NCI-H1694 treated with DMSO at 0.1 percent for 48 hours (cell line): ENCODE data around the gene RHOA.
"Not testable (repeated sequence)": the region's sequence is repeated elsewhere in the genome, so short reads cannot be mapped to it uniquely, and the experiment has no call there.

ENCODE experiments used
- DNase-seq: peaks from one replicate; lab custom pipeline; 2025; lab: John Stamatoyannopoulos, UW

RHOA gene

DNA sequence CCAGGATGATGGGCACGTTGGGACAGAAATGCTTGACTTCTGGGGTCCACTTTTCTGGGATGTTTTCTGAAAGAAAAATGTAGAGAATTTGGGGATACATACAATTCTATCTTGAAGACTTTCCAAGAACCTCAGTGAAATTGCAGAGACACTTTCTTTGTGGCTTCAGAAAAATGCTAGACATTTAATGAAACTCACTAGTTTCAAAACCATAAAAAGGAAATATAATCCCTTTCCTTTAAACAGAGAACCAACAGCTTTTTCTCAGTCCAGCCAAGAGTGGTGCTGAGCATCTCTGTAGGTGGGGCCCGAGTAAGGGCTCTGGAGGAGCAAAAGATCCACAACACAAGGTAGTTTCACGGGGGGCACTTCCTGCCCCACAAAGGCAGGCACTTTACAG is 49.2 kb downstream of the RHOA start:
- no peak for DNase-seq

GRCh38 chr3:49359623-49360022 is 52.2 kb downstream of the RHOA start:
- no peak for DNase-seq

DNA sequence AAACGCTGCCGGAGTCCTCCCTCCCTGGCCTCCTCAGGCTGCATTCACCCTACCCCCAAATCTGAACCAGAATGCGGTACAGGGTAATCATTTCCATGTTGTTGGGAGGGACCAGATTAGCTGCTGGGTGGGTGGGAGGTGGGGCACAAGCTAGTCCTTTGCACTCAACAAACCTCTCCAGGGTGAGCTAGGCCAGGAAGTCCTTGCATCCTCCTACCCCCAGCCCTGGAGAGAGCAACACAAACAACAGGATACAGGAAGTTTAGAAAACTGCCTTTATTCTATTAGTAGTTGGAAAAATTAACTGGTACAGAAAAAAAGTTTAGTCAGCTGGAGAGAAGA is 52.9 kb downstream of the RHOA start:
- DNase-seq: no peak

DNA sequence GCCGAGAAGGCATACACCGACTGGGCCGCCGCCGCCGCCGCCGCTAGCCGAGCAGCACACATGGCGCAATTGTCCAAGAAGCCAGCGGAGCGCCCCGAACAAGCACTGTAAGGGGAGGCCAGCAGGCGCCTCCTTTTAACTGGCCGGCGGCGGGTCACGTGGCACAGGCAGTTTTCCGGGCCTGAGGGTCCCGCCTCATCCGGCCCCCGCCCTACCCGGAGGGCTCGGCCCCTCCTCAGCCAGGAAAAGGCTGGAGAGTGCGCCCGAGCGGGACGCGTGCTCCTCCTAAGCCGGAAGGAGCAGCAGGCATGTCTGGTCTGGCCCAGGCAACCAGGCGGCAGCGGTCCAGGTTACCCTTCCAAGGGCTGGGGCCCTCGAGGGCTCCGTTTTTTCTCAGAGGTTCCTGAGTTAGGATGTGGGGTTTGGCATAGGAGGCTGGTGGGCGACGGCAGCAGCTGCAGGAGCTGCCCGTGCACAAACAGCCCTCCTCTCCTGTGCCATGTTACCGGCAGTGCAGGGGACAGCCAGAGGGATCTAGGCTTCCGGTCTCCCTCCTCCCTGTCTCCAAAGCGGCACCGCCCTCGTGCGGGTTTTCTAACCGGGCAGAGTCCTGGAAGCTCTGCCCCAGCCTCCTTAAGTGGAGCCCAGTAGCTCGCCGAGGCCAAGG is 53.4 kb downstream of the RHOA start, which contains the start of gene GPX1:
TSS of gene GPX1 (minus strand) at position 137 of the 667 bp plus-strand sequence. CDS start at position 62, 75 bp downstream.
- peak; percentile 59 for DNase-seq

GRCh38 chr3:49357443-49358216 is 54.1 kb downstream of the RHOA start:
- DNase-seq: not testable (repeated sequence)

GRCh38 chr3:49357095-49357442 is 54.7 kb downstream of the RHOA start:
- not testable (repeated sequence) for DNase-seq

DNA sequence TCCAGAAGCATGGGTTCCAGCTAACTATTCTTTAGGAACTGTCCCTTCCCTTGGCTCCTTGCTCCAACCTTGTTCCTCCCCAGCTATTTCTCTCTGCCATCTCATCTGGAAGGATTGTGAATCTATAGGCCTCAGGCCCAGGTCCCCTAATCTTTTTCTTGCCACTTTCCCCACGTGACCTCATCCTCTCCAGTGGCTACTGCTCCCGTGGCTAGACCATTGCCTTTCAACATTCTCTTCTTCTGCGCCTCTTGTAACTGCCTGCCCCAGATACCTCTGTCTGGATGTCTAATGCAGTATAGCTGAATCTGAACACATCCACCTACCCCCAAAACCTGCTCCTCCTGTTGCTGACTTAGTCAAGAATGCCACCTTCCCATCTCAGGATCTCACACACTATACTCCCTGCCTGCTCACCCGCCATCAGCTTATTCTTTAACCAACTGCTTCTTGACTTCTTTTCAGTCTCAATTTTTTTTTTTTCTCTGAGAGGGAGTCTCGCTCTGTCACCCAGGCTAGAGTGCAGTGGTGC is 58.8 kb downstream of the RHOA start:
- no peak for DNase-seq

DNA sequence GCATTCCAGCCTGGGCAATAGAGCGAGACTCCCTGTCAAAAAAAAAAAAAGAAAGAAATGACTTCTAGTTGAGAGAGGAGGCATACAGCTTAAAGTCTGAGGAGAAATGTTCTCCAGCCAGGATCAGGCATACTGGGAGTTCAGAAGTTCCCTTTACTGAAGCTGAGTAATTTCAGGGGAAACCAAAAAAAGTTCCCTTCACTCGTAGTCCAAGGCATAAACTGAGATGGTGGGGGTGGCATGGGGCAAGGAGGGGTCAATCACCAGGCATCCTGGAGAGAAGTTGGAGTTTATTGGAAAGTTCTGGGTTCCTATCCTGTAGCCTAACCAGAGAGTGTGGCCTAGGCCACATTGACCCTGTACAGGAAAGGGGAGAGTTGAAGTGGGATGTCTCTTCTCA is 59.5 kb downstream of the RHOA start:
- no peak for DNase-seq

GRCh38 chr3:49351521-49352011 is 60.2 kb downstream of the RHOA start:
- no peak for DNase-seq

GRCh38 chr3:49349348-49350114 is 62.2 kb downstream of the RHOA start:
- DNase-seq: no peak

DNA sequence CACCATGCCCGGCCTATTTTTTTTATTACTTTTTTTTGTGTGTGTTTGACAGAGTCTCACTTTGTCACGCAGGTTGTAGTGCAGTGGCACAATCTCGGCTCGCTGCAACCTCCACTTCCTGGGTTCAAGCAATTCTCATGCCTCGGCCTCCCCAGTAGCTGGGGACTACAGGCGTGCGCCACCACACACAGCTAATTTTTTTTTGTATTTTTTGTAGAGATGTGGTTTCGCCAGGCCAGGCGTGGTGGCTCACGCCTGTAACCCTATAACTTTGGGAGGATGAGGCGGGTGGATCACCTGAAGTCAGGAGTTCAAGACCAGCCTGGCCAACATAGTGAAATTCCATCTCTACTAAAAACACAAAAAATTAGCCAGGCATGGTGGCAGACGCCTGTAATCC is 63.4 kb downstream of the RHOA start:
- DNase-seq: not testable (repeated sequence)

GRCh38 chr3:49346797-49347251 is 65.0 kb downstream of the RHOA start:
- DNase-seq: no peak

DNA sequence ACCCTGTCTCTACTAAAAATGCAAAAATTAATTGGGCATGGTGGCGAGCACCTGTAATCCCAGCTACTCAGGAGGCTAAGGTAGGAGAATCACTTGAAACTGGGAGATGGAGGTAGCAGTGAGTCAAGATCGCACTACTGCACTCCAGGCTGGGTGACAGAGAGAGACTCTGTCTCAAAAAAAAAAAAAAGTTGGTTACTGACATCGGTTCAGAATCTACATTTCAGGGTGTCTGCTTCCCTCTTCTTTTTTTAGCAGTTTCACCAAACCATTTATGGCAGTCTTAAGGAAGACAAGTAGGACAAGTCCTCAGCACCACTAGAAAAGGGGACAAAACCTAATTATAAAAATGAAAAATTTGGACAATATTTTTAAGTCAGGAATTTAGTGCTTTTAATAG is 68.6 kb downstream of the RHOA start:
- no peak for DNase-seq

- DNase-seq: no peak
Measured at GRCh38 chr3:49341996-49342395, 69.8 kb downstream of the RHOA start.

DNA sequence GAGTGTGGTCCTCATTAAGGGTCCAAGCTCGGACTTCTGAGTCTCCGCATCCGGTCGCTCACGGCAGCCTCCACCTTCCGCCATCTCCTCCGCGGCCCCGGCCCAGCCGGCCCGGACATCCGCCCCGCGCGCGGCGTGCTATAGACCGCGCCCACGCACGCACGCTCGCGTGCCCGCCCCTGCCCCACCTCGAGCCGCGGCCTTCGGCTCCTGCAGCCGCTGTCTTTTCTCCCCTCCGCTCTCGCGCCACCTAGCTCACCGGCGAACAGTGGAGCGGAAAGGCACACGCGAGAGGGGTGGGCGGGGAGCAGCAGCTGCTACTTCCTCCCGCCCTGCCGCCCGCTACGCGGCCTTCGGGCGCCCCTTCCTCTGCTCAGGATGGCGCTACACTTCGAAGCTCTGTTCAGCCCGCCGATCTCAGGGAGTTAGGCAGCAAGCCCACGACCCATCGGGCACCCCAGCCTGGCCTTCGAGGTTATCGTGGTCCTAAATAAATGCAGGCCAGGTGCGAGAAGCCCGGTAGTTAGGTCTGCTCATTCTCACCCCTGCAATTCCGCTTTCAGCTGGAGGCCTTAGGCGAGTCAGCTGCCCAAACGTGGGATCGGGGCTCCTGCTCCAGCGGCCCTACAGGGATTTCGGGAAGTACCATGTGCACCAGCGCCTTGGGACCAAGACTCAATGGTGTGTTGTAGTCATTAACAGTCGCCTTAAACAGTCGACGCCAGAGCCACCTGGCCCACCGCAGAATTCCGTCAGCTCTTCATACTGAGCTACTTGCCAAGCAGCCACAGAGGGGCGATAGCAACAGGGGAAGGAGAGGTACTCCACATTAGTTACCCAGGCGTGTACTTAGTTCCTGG is 71.6 kb downstream of the RHOA start, which contains the start of gene USP4:
TSS of gene USP4 (minus strand) at position 113 of the 860 bp plus-strand sequence. CDS start at position 84, 29 bp downstream.
- peak; percentile 57 for DNase-seq

DNA sequence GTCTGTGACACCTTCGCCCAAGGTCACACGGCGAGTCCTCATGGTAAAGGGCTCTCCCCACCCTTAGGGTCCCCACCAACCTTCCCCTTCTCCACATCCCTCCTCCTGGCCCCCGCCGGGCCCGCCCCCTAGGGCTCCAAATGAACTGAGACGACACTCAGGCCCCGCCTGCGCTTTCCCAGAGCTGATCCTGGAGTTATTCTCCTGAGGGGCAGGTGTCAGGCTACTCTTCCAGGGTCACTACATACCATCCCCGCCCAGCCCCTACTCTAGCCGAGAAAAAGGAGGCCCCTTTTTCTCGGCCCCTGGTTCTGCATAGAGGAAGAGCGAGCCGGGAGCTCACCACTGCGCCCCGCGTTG is 72.2 kb downstream of the RHOA start:
- DNase-seq: no peak

- DNase-seq: no peak
Measured at GRCh38 chr3:49333916-49334633, 77.7 kb downstream of the RHOA start.

- DNase-seq: no peak
Measured at GRCh38 chr3:49333091-49333490, 78.7 kb downstream of the RHOA start.

DNA sequence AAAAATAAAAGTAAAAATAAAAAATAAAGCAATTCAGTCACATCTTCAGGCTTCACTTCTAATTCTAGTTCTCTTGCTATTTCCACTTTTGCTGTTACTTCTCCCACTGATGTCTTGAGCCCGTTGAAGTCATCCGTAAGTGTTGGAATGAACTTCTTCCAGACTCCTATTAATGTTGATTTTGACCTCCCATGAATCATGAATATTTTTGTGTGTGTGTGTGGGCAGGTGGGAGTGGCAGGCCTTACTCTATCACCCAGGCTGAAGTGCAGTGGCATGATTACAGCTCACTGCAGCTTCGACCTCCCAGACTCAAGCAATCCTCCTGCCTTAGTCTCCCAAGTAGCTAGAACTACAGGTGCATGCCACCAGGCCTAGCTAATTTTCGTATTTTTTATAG is 82.6 kb downstream of the RHOA start:
- no peak for DNase-seq

DNA sequence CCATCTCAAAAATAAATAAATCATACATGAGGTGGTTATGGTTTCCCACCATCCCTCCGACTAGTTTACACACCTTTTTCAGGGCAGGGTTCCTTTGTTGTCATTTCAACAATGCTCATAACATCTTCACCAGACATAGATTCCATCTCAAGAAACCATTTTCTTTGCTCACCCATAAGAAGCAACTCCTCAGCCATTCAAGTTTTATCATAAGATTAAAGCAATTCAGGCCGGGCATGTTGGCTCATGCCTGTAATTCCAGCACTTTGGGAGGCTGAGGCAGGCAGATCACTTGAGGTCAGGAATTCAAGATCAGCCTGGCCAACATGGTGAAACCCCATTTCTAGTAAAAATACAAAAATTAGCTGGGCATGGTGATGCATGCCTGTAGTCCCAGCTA is 83.4 kb downstream of the RHOA start:
- not testable (repeated sequence) for DNase-seq

DNA sequence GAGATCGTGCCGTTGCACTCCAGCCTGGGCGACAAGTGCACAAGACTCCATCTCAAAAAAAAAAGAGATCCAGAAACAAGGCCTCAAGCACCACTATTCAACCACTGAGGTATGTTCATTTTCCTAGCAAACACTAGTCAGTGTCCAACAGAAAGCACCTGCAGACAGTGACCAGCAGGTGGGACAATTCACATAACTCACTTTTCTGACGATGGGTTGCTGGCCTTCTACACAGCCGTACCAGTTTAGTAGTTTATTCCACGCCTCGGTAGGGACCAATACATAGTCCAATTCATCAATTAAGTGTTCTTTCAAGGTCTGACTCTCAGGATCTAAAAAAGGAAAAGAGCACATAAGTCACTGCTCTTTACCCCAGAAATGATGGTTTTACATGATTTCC is 84.3 kb downstream of the RHOA start:
- DNase-seq: no peak
